Measurements from ENCODE around the gene CAST.
A peak's percentile ranks its signal among the peaks of the same experiment; 100 is the strongest.

Gene CAST

GRCh38 chr5:96751203-96752169, 89.3 kb downstream of the CAST start:
- no peak for DNase-seq

GRCh38 chr5:96752341-96753016, 90.3 kb downstream of the CAST start:
- peak; percentile 82 for DNase-seq

DNA sequence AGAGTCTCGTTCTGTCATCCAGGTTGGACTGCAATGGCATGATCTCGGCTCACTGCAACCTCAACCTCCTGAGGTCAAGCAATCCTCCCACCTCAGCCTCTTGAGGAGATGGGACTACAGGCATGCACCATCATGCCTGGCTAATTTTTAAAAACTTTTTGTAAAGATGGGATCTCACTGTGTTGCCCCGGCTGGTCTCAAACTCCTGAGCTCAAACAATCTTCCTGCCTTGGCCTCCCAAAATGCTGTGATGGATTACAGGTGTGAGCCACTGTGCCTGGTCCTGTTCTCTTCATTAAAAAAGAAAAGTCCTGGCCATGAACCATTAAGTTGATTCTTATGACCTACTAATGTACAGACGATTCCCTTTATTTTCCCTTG, 90.8 kb downstream of the CAST start:
- no peak for DNase-seq

GRCh38 chr5:96753848-96754247, 91.7 kb downstream of the CAST start:
- DNase-seq, result peak; percentile 53

DNA sequence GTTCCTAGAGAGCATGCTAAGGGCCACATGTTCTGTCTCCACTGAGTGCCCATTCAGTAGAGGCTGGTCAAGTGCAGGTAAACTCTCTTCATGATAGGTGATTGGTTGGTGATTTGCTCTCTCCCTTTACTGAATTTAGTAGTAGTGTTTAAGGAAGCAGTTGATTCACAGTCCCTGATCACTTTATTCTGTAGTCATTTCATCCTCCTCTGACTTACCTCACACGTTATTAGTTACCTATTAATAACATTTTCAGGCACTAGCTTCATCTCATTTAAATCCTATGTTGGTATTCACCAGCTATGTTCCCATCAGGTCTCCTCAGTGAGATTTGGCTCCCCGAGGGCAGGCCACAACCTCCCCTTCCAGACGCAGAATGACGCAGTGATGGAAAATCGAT, 93.7 kb downstream of the CAST start:
- no peak for DNase-seq

GRCh38 chr5:96756985-96757384, 94.8 kb downstream of the CAST start:
- DNase-seq, result no peak

DNA sequence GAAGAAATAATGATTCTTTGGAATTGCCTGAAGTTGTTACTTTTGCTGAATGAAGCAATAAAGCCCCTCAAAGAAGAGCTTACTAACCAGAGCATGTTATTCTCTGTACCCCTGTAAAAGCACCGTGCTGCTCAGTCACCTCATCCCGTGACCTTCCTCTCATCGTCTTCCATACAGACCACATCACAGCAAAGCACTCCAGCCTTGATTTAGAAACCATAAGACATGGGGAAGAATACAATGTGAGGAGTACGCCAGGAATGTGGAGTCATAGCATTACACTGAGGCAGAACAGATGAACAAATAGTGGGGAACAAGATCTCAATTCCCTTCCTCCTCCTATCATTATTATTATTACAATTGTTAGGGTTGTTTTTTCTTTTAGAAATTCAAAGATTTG, 96.4 kb downstream of the CAST start:
- no peak for DNase-seq

- DNase-seq, result no peak
Observed at GRCh38 chr5:96761618-96762017, 99.4 kb downstream of the CAST start.

DNA sequence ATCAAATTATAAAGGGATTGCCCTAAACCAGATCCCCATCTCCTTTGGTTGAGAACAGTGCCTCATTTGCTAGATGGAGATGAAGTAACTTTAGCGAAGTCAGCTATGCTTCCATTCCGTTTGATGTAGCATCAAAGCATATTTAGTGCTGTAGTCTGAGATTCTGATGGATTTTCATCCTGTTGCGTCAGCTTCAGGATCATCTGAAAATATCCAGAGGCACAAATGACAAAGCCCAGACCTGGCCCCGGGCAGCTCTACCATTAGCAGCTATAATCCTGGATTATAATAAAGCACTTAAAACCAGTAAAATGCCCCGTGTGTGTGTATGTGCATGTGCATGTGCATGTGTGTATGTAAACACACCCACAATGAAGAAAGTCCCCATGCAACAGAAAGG, 100.8 kb downstream of the CAST start:
- DNase-seq, result no peak

- peak; percentile 29 for DNase-seq
Observed at GRCh38 chr5:96765043-96765442, 102.9 kb downstream of the CAST start.

- DNase-seq, result no peak
Observed at GRCh38 chr5:96768708-96769251, 106.6 kb downstream of the CAST start.

DNA sequence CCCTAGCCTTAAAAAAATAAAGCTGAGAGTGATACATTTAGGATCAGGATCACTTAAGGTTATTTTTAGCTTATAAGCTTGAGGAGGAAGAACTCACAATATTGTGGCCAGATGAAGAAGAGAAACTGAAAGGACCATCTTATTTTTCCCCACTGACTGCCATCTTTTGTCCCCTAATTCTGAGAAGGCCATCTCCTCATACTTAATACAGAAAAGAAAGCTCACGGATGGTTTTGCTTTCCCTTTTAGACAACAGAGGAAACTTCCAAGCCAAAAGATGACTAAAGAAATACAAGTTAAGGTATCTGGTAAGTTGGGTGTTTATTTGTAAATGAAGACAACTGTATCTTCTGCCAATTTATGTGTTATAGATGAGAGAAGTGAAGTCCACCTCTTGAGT, 109.2 kb downstream of the CAST start:
- no peak for DNase-seq

DNA sequence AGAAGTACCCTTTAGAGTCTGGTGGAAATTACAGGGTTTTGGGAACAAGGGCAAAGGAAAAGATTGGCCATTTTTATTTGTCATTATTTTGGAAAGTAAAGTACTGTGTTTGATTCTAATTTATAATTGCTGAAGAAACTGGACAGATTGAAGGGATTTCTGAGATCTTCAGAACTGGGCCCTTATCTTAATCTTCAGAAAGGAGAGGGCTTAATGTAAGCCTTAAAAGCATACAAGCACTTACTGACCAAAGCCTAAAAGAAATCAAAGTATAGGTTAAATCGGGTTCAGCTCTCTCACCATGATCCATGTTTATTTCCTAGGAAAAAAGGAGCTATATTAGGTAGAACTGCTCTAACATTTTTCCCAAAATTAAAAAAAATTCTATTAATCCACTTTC, 109.9 kb downstream of the CAST start:
- no peak for DNase-seq

DNA sequence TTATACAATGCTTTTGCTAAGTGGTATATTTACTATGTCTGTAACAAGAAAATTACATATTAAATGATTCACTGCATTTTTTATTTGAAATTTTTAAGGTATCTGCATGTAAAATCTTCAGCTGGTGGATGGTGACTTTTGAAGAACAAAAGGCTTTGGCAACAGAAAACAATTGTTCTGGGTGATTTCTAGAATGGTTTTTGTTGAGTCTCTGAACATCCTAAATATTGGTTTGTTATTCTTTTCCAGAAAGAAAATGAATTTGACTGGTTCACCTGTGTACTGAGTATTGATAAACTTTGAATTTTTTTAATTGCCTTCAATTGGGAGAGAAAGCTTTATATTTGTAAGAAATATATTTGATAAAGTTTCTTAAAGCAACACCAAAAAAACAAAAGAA, 110.4 kb downstream of the CAST start:
- no peak for DNase-seq

DNA sequence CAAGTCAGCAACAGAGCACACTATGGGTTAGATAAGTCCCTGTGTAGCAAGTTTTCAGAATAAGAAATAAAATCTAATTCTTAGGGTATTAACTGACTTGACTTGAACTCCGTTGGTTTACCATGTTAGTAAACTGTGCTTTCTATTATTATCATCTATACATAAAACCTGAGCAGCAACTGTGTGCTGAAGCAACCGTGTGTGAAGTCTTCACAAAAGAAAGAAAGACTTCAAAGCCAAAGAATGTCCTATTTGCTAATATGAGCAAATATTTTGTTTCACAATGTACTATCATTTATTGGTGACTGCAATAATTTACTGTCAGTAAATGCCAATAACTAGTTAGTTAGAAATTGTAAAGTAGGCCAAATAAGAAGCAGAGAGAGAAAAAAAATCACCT, 112.9 kb downstream of the CAST start:
- DNase-seq, result no peak

DNA sequence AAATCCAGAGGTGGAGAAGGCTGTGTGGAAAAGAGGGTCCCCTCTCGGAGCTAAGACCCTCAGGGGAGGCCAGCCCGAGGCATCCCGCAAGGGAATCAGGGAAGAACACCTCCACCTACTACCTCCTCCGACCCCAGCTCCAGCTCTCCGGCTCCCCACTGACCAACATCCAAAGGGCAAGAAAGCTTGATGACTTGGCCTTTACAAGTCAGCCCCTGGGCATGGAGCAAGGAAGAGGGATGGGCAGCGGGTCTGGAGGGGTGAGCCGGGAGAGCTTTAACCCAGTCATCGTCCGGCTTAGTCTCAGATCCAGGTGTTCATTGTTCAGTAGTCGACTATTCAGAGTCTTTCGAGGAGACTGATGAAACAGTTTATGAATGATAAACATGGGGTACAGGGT, 113.5 kb downstream of the CAST start:
- peak; percentile 43 for DNase-seq

DNA sequence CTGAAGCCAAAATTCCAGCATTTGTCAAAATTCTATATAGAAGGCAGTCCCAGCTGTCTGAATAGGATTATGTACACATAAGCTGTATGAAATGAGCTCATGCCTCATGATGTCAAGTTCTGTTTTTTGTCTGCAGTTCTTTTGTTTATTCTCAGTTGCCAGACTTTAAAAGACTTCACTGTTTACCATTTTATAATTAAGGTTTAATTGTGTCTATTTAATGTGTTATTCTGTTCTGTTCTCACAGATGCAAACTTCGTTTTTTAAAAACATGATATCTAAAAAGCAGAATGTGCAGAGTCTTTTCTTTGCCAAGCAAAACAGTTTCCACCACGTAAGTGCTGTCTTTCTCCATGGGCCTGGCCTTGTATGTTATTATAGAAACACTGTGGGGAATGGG, 114.4 kb downstream of the CAST start:
- DNase-seq, result peak; percentile 72

DNA sequence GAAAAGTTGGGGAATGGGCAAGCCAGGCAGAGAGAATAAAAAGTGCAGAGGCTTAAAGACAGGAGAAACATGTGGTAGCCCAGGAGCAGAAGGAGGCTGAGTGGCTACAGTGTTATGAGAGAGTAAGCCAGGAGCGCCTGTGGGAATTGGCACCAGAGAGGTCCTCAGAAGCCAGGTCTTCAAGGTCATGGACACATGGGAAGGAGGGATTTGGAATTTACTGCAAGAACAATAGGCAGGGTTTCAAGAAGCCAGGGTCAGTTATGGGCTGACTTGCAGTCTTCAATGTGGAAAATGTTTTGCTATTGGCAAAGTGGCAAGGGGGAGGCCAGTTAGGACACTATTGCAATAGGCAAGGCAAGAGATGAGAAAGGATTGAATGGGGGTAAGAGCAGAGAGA, 116.2 kb downstream of the CAST start:
- no peak for DNase-seq

- DNase-seq, result peak; percentile 27
Observed at GRCh38 chr5:96780626-96781025, 118.5 kb downstream of the CAST start.

DNA sequence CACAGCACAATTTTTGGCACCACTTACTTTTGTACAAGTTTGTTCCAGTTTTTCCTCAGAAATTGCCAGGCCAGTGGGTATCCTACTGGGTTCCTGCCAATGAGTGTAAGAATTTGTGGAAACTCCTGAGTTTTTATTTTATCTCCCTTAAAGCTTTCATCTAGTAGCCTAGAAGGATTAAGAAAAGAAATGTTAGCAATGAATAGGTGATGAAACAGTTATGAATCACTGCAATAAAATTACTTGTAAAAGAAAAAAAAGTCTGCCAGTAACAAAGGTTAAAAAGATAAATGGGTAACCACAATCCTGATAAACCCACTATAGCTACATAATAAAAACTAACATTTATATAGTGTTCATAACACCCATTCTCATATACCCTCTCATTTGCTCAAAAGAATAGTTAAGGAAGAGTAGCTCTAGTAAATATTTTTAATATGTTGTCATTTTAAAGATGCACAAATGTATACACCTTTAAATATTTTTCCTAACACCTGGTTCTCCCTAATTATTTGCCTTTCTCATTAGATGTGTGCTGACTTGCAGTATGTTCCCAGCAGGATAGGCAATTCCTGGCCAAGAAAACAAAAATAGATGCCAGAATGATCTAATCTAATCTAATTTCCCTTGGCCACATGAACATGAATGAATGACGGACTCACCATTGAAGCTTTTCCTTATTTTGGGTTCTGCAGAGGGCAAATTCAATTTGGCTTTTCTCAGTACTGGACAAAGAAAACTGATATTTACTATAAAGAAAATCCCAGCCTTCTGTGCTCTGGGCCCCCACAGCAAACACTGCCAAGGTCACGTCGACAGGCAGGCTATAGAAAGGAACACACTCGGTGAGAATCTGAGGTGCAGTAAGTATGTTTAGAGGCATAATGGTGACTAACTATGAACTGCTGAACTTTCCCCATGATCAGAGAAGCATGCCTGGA, 119.1 kb downstream of the CAST start:
- DNase-seq, result peak; percentile 48

DNA sequence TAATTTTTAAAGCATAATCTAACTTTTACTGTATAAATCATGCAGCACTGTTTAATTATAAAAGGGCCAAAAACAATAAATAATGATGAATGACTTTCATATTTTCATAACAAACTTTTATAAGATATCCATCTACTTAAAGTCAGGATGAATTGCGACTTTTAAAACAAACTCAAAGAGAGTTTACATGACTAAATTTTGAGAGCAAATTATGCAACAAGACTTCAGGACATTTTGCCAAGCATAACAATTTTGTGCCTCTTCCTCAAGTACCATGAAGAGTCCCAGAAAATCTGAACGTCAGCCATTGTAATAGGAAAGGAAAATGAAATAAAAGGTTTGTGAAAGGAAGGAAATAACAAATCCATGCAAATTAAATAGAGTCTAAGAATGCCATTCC, 121.2 kb downstream of the CAST start:
- DNase-seq, result no peak

- peak; percentile 97 for DNase-seq
Observed at GRCh38 chr5:96785326-96786109, 123.3 kb downstream of the CAST start.

Measured in NCI-H69 (cell line).